Daoy (cell line): ENCODE data around the gene UBALD2. TPM values are rescaled to one million over a fixed set of nuclear protein-coding genes. Genes with fewer than 3 reads are reported as not detected.
"Not testable (repeated sequence)": the region's sequence is repeated elsewhere in the genome, so short reads cannot be mapped to it uniquely, and the experiment has no call there.

Source experiments
- DNase-seq: peaks from one replicate; pipeline ENCODE4 v3.0.0-alpha.2; 2015; ENCODE audit warnings: low read depth
- total RNA-seq: library from RNA; depleted of rRNA; stranded (reverse); fragments of >200 nt; shearing (Covaris generic); gene quantifications from 2 replicates; pipeline ENCODE4 v1.2.3, GENCODE V29; 2014

The UBALD2 gene
- total RNA-seq, 1 experiment from 2014 or later: 11.5 TPM

- peak; percentile 57 for DNase-seq
Measured at GRCh38 chr17:76265624-76266243, 586 bp downstream of the UBALD2 start.

- DNase-seq: peak; percentile 43
Measured at GRCh38 chr17:76266244-76266938, 1.2 kb downstream of the UBALD2 start.

GRCh38 chr17:76267051-76267576 lies 2.0 kb downstream of the UBALD2 start:
- no peak for DNase-seq

GRCh38 chr17:76267581-76268001 lies 2.4 kb downstream of the UBALD2 start:
- DNase-seq: not testable (repeated sequence)

DNA sequence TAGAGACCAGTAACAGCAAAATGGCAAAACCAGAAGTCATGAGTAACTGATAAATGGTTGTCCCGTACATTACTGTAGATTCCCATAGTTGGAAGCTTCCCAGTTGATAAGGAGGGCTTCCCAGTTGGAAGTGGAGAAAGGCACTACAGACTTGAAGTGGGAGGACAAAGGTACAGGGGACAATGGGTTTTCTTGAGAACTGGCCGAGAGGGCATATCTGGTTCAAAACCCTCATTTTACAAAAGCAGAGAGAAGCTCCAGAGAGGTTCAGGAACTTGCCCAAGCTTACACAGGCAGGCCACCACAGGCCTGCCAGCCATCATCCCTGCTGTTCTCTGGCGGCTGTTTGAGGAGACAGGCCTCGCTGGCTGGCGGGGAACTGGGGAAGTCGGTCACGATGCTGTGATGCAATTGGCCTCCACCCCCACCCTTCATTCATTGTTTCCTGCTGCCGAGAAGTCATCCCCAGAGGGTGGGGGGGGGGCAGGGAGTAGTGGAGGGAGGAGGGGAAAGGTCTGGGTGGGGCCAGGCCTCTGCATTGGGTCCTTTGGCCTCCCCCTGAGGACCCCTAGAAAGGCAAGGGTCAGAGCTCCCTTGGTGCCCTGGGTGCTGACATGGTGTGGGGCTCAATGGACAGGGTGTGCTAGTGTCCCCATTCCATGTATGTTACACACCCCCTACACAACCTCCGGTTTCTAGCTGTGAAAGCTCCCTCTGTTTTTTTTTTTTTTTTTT lies 3.0 kb downstream of the UBALD2 start:
- DNase-seq: peak; percentile 46

GRCh38 chr17:76268991-76269981 lies 4.1 kb downstream of the UBALD2 start:
- no peak for DNase-seq

DNA sequence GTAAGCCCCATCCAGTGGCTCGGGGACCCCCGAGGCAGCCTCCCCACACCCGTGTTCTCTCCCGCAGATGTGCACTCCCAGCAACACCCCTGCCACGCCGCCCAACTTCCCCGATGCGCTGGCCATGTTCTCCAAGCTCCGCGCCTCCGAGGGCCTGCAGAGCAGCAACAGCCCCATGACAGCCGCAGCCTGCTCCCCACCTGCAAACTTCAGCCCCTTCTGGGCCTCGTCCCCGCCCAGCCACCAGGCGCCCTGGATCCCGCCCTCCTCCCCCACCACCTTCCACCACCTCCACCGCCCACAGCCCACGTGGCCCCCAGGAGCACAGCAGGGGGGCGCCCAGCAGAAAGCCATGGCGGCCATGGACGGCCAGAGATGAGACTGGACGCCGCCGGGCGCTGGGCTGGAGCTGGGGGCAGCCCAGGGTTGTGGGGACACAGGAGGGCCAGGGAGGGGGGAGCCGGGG lies 5.0 kb downstream of the UBALD2 start:
- DNase-seq: no peak

GRCh38 chr17:76270770-76271668 lies 5.9 kb downstream of the UBALD2 start:
- DNase-seq: no peak

DNA sequence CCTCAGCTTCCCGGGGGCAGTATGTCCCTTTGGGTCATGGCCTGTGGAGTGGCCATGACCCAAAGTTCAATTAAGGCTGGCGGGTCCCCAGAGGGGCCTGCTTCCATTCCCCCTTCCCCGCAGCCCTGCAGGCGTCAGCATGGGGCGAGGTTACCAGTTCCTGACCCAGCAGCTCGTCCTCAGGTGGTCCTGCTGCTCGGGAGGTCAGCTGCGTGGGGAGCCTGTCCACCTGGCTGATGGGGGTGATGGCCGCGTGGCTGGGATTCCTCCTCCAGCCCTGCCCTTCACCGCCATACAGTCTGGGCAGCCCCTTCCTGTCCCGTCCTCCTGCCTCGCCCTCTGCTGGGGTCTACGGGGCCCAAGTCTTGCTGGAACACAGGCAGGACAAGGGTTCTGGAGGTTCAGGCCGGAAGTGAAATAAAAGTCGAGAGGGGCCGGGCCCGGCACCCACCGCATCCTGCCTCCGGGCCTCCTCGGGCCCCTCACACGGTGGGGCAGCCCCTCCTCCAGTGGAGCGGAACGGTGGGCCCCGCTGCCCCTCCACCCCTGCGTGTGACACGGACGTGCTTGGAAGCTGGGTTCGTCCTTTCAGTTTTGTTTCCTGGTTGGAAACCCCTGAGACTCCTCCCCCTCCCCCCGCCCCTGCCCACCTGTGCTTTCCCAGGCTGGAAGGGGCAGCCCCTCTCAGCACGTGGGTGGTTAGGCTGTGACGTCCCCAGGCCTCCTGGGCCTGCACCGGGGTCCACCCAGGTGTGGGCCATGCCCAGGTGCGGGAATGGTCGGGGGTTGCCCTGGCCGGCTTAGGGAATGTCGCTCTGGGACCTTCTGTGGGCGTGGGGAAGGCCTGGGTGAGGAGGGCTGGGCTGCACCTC lies 6.8 kb downstream of the UBALD2 start:
- DNase-seq: no peak

- DNase-seq: no peak
Measured at GRCh38 chr17:76272541-76273444, 7.6 kb downstream of the UBALD2 start.

GRCh38 chr17:76273445-76274111 lies 8.4 kb downstream of the UBALD2 start:
- no peak for DNase-seq

GRCh38 chr17:76274112-76274956 lies 9.2 kb downstream of the UBALD2 start:
- DNase-seq: no peak

DNA sequence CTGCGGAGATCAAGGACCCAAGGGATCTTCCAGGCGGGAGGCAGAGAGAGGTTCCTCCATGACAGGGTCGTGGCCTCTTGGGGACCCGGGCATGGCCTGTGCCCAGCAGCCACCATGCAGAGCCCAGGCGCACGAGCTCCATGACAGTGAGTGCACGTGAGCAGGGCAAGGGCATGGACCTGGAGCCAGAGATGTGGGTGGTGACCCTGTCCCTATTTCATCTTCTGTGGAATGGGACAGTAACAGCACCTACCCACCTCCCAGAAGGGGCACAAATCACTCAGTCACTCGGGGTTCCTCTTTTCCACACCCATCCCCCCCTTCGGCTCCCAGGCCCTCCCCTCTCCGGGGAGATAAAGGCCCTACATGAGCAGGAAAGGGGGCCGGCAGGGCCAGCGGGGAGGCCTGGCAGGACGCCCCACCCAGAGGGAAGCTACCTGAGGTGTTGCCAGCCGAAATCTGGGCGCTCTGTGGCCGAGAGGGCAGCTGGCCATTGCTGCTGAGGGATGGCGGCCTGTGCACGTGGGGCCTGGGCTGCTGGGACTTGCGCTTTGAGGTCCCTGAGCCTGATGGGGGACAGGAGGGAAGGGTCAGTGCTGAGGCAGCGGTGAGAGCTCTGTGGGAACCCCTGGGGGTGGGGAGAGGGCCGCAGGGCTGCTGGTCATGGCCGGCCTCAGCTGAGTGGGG lies 10.4 kb downstream of the UBALD2 start:
- DNase-seq: no peak

GRCh38 chr17:76276069-76276431 lies 10.9 kb downstream of the UBALD2 start:
- DNase-seq: no peak

- peak; percentile 44 for DNase-seq
Measured at GRCh38 chr17:76276461-76277299, 11.5 kb downstream of the UBALD2 start.
